Naive thymus-derived CD8-positive, alpha-beta T cell (primary cell): ENCODE data around the gene KNDC1. TPM values are rescaled to one million over a fixed set of nuclear protein-coding genes. Genes with fewer than 3 reads are reported as not detected.

Experiments
- ATAC-seq, 2 donors: fragments of 150-1000 bp; cut with Tn5 transposase in 1 of 2; sonication (Bioruptor Pico), chemical (Tn5 transposase) in 1 of 2; 1 replicate in 1 of 2; 2 replicates in 1 of 2; pipeline ENCODE4 v1.10.0; 2021; ENCODE audit warnings: mild to moderate bottlenecking in 2 of 2, moderate library complexity in 2 of 2
- POLR2A ChIA-PET: fragments of 350-600 bp; sonication (Branson Sonifier 250); formaldehyde crosslinking; loops from one replicate; lab custom pipeline; 2021; ENCODE audit warnings: antibody characterized with exemption; lab: Charles Lee
- DNase-seq, 10 donors: peaks; one replicate each; pipeline versions ENCODE4 v3.0.0 to v3.0.0-alpha.2; 2020 to 2022
- H3K27ac Mint-ChIP-seq, 10 donors: one replicate each; pipeline ENCODE4 v1.8.0; 2020 to 2022; ENCODE audit warnings: mild to moderate bottlenecking in 10 of 10, mixed read lengths in 10 of 10, moderate library complexity in 4 of 10, inconsistent platforms in 1 of 10
- H3K27me3 Mint-ChIP-seq, 5 donors: one replicate each; pipeline ENCODE4 v1.8.0; 2021 to 2022; ENCODE audit warnings: mixed read lengths in 5 of 5
- H3K36me3 Mint-ChIP-seq, 3 donors: one replicate each; pipeline ENCODE4 v1.8.0; 2020 to 2022; ENCODE audit warnings: mixed read lengths in 3 of 3, mild to moderate bottlenecking in 2 of 3, inconsistent platforms in 1 of 3
- H3K4me1 Mint-ChIP-seq, 4 donors: one replicate each; pipeline ENCODE4 v1.8.0; 2021 to 2022; ENCODE audit warnings: mixed read lengths in 4 of 4
- H3K4me3 Mint-ChIP-seq, 10 donors: one replicate each; pipeline ENCODE4 v1.8.0; 2020 to 2022; ENCODE audit warnings: mild to moderate bottlenecking in 10 of 10, mixed read lengths in 10 of 10, moderate library complexity in 6 of 10, inconsistent platforms in 1 of 10
- H3K9me3 Mint-ChIP-seq, 9 donors: one replicate each; pipeline ENCODE4 v1.8.0; 2020 to 2022; ENCODE audit warnings: mixed read lengths in 9 of 9, mild to moderate bottlenecking in 3 of 9, inconsistent platforms in 1 of 9, moderate library complexity in 1 of 9
- polyA plus RNA-seq, 3 donors: library from polyadenylated mRNA; unstranded; fragments of 300-500 nt; fragmentation: Illumina TruSeq; gene quantifications; one replicate each; pipeline ENCODE4 v1.2.3, GENCODE V29; 2021
- total RNA-seq, 8 experiments: library from RNA in 2 of 8; stranded (reverse) in 2 of 8; gene quantifications; one replicate each; pipeline ENCODE4 v1.2.3 and lab custom pipeline; 2021 to 2026

The KNDC1 gene
- total and polyA plus RNA-seq, 5 experiments from 2014 or later = 0.49 TPM; not detected in 4

GRCh38 chr10:133162178-133162909 lies 2.3 kb downstream of the KNDC1 start:
- no peak for DNase-seq
- no peak for ATAC-seq
- Mint-ChIP-seq H3K27me3 (peaks cover 9 to 37% (median 17%) of the 10 kb centered on the region in 5 donors), H3K27ac (no peak overlapping the region), H3K4me3 (peak overlapping the region in 4 of 10 donors; percentile 4 to 48 (median 28)), H3K9me3 (no peaks in the 10 kb centered on the region), H3K36me3 (no peaks in the 10 kb centered on the region), H3K4me1 (no peaks in the 10 kb centered on the region)
- POLR2A ChIA-PET = no interaction called here

GRCh38 chr10:133162910-133163856 lies 3.2 kb downstream of the KNDC1 start:
- Mint-ChIP-seq H3K27ac (no peak overlapping the region), H3K36me3 (no peaks in the 10 kb centered on the region), H3K9me3 (no peaks in the 10 kb centered on the region), H3K4me1 (no peaks in the 10 kb centered on the region), H3K27me3 (peaks cover 7 to 36% (median 21%) of the 10 kb centered on the region in 5 donors), H3K4me3 (no peak overlapping the region)
- no peak for DNase-seq
- no peak for ATAC-seq
- POLR2A ChIA-PET = no interaction called here

GRCh38 chr10:133163889-133164815 lies 4.1 kb downstream of the KNDC1 start:
- no peaks in the 10 kb centered on the region for H3K9me3 Mint-ChIP-seq
- POLR2A ChIA-PET = no interaction called here
- no peak overlapping the region for H3K27ac Mint-ChIP-seq

GRCh38 chr10:133164816-133165555 lies 5.0 kb downstream of the KNDC1 start:
- Mint-ChIP-seq H3K27ac (no peak overlapping the region), H3K9me3 (no peaks in the 10 kb centered on the region), H3K36me3 (no peaks in the 10 kb centered on the region), H3K4me1 (no peaks in the 10 kb centered on the region), H3K27me3 (peaks cover 7 to 34% (median 22%) of the 10 kb centered on the region in 5 donors), H3K4me3 (no peak overlapping the region)
- POLR2A ChIA-PET = no interaction called here
- ATAC-seq = no peak
- peak in 1 of 10 donors; percentile 62 for DNase-seq

More at GRCh38 chr10:133163889-133164815, 4.1 kb downstream of the KNDC1 start:
- H3K4me3 Mint-ChIP-seq = no peak overlapping the region
- no peak for ATAC-seq
- DNase-seq = peak in 1 of 10 donors; percentile 57
- H3K27me3 Mint-ChIP-seq = peaks cover 7 to 32% (median 22%) of the 10 kb centered on the region in 5 donors
- H3K4me1 Mint-ChIP-seq = no peaks in the 10 kb centered on the region
- no peaks in the 10 kb centered on the region for H3K36me3 Mint-ChIP-seq

- DNase-seq = peak in 1 of 10 donors; percentile 50
Observed at GRCh38 chr10:133165556-133166503, 5.8 kb downstream of the KNDC1 start.

GRCh38 chr10:133166504-133166827 lies 6.4 kb downstream of the KNDC1 start:
- no peak for ATAC-seq
- H3K9me3 Mint-ChIP-seq = no peaks in the 10 kb centered on the region
- no peaks in the 10 kb centered on the region for H3K4me1 Mint-ChIP-seq
- no peak for DNase-seq
- peak overlapping the region in 1 of 10 donors; percentile 68 for H3K27ac Mint-ChIP-seq
- peaks cover 7 to 29% (median 22%) of the 10 kb centered on the region in 5 donors for H3K27me3 Mint-ChIP-seq
- no peaks in the 10 kb centered on the region for H3K36me3 Mint-ChIP-seq
- POLR2A ChIA-PET = no interaction called here
- H3K4me3 Mint-ChIP-seq = no peak overlapping the region

More at GRCh38 chr10:133165556-133166503, 5.8 kb downstream of the KNDC1 start:
- no peaks in the 10 kb centered on the region for H3K9me3 Mint-ChIP-seq
- peak overlapping the region in 1 of 10 donors; percentile 68 for H3K27ac Mint-ChIP-seq
- H3K27me3 Mint-ChIP-seq = peaks cover 7 to 36% (median 22%) of the 10 kb centered on the region in 5 donors
- no peaks in the 10 kb centered on the region for H3K36me3 Mint-ChIP-seq
- POLR2A ChIA-PET = no interaction called here
- H3K4me1 Mint-ChIP-seq = no peaks in the 10 kb centered on the region
- H3K4me3 Mint-ChIP-seq = no peak overlapping the region
- ATAC-seq = no peak

- Mint-ChIP-seq H3K27me3 (peaks cover 9 to 30% (median 25%) of the 10 kb centered on the region in 5 donors), H3K4me1 (no peaks in the 10 kb centered on the region), H3K9me3 (no peaks in the 10 kb centered on the region), H3K27ac (no peak overlapping the region), H3K36me3 (no peaks in the 10 kb centered on the region), H3K4me3 (no peak overlapping the region)
- no peak for DNase-seq
- no peak for ATAC-seq
- POLR2A ChIA-PET = no interaction called here
Observed at GRCh38 chr10:133166828-133167692, 7.0 kb downstream of the KNDC1 start.

GRCh38 chr10:133167693-133168616 lies 7.9 kb downstream of the KNDC1 start:
- Mint-ChIP-seq H3K4me1 (no peaks in the 10 kb centered on the region), H3K36me3 (no peaks in the 10 kb centered on the region), H3K9me3 (no peaks in the 10 kb centered on the region), H3K27ac (no peak overlapping the region), H3K4me3 (no peak overlapping the region), H3K27me3 (peaks cover 7 to 29% (median 23%) of the 10 kb centered on the region in 5 donors)
- ATAC-seq (no peak), DNase-seq (no peak)
- POLR2A ChIA-PET = no interaction called here

GRCh38 chr10:133168617-133169031 lies 8.6 kb downstream of the KNDC1 start:
- POLR2A ChIA-PET = no interaction called here
- H3K9me3 Mint-ChIP-seq = no peaks in the 10 kb centered on the region
- DNase-seq (no peak), ATAC-seq (no peak)
- H3K27ac Mint-ChIP-seq = no peak overlapping the region
- no peaks in the 10 kb centered on the region for H3K4me1 Mint-ChIP-seq
- H3K27me3 Mint-ChIP-seq = peaks cover 11 to 29% (median 22%) of the 10 kb centered on the region in 5 donors
- no peaks in the 10 kb centered on the region for H3K36me3 Mint-ChIP-seq
- no peak overlapping the region for H3K4me3 Mint-ChIP-seq
